Neural progenitor cell (in vitro differentiated cells): ENCODE data around the gene TRPM7. TPM values are rescaled to one million over a fixed set of nuclear protein-coding genes. Genes with fewer than 3 reads are reported as not detected.

Experiments
- DNase-seq: peaks from one replicate; pipeline ENCODE4 v3.0.0-alpha.2; 2016; ENCODE audit warnings: low spot score
- H2AFZ ChIP-seq: fragments of 200-600 bp; sonication (generic); replicated peaks from 2 replicates; pipeline ENCODE4 v1.6.1; 2016; ENCODE audit warnings: antibody characterized with exemption
- H3F3A ChIP-seq: fragments of 200-600 bp; sonication (generic); 2 replicates; pipeline ENCODE4 v1.6.1; 2016; ENCODE audit warnings: antibody characterized with exemption, low read depth
- H3K27ac ChIP-seq: fragments of 200-600 bp; sonication (generic); 2 replicates; pipeline ENCODE4 v1.5.1; 2016; ENCODE audit warnings: mild to moderate bottlenecking
- H3K27me3 ChIP-seq: fragments of 200-600 bp; sonication (generic); 2 replicates; pipeline ENCODE4 v1.6.1; 2016; ENCODE audit warnings: mild to moderate bottlenecking, moderate library complexity
- H3K36me3 ChIP-seq: fragments of 200-600 bp; sonication (generic); 2 replicates; pipeline ENCODE4 v1.5.1; 2016
- H3K4me1 ChIP-seq: fragments of 200-600 bp; sonication (generic); 2 replicates; pipeline ENCODE4 v1.6.1; 2016; ENCODE audit warnings: mixed run types
- H3K4me2 ChIP-seq: fragments of 200-600 bp; sonication (generic); 2 replicates; pipeline ENCODE4 v1.6.1; 2016
- H3K4me3 ChIP-seq: fragments of 200-600 bp; sonication (generic); 2 replicates; pipeline ENCODE4 v1.5.1; 2016
- H3K79me2 ChIP-seq: fragments of 200-600 bp; sonication (generic); 2 replicates; pipeline ENCODE4 v1.6.1; 2016; ENCODE audit warnings: low read depth
- H3K9ac ChIP-seq: fragments of 200-600 bp; sonication (generic); 2 replicates; pipeline ENCODE4 v1.6.1; 2016
- H3K9me3 ChIP-seq: fragments of 200-600 bp; sonication (generic); 2 replicates; pipeline ENCODE4 v1.5.1; 2016; ENCODE audit warnings: low read depth
- H4K20me1 ChIP-seq: fragments of 200-600 bp; sonication (generic); 2 replicates; pipeline ENCODE4 v1.6.1; 2016; ENCODE audit warnings: low read depth
- H3K27ac Mint-ChIP-seq: 3 replicates; pipeline ENCODE4 v1.8.0; 2021; ENCODE audit warnings: mixed read lengths
- H3K27me3 Mint-ChIP-seq: 2 replicates; pipeline ENCODE4 v1.8.0; 2022; ENCODE audit warnings: low read depth, mild to moderate bottlenecking, inconsistent platforms, moderate library complexity, mixed read lengths; ENCODE audit not compliant: insufficient read depth
- H3K36me3 Mint-ChIP-seq: 3 replicates; pipeline ENCODE4 v1.8.0; 2021; ENCODE audit warnings: mixed read lengths
- H3K4me1 Mint-ChIP-seq: 3 replicates; pipeline ENCODE4 v1.8.0; 2021; ENCODE audit warnings: mixed read lengths
- H3K4me3 Mint-ChIP-seq: 3 replicates; pipeline ENCODE4 v1.8.0; 2021; ENCODE audit warnings: mild to moderate bottlenecking, moderate library complexity, mixed read lengths
- H3K9me3 Mint-ChIP-seq: 3 replicates; pipeline ENCODE4 v1.8.0; 2020; ENCODE audit warnings: mixed read lengths
- EZH2 ChIP-seq: fragments of 200-600 bp; sonication (generic); IDR thresholded peaks from 2 replicates; pipeline ENCODE4 v1.6.1; 2017; ENCODE audit warnings: antibody characterized with exemption, mild to moderate bottlenecking, moderate library complexity
- EZH2phosphoT487 ChIP-seq: fragments of 200-600 bp; sonication (generic); IDR thresholded peaks from 2 replicates; pipeline ENCODE4 v1.6.1; 2017; ENCODE audit warnings: antibody characterized with exemption
- total RNA-seq: library from RNA; depleted of rRNA; stranded (reverse); fragments of >200 nt; gene quantifications from 2 replicates; pipeline ENCODE4 v1.2.3, GENCODE V29; 2015; ENCODE audit warnings: low replicate concordance
- TF ChIP-seq, protein P1 (sequence below): fragments of 200-600 bp; sonication (generic); IDR thresholded peaks from 2 replicates; pipeline ENCODE4 v1.5.1; 2017; ENCODE audit warnings: antibody characterized with exemption, mild to moderate bottlenecking

Gene TRPM7
- total RNA-seq, 1 donor from 2014 or later, result 62.3 TPM

DNA sequence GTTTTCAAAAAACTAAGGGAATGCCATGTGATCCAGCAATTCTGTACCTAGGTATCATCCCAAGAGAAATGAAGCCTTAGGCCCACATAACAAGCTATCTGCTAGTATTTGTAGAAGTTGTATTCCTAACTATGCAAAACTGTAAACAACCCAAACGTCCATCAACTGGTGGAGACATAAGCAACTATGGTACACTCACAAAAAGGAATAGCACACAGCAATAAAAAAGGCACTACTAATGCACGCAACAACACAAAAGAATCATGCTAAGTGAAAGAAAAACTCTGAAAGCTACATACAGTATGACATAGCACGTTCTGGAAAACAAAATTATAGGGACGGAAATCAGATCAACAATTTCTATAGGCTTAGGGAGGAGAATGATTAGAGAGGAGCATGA, 155.4 kb downstream of the TRPM7 start:
- Mint-ChIP-seq H3K4me1 (no peaks in the 10 kb centered on the region), H3K27me3 (no peaks in the 10 kb centered on the region), H3K4me3 (no peak overlapping the region), H3K27ac (no peak overlapping the region), H3K36me3 (no peaks in the 10 kb centered on the region), H3K9me3 (no peaks in the 10 kb centered on the region)
- Histone ChIP-seq H3K4me2 (no peak overlapping the region), H3K4me1 (no peaks in the 10 kb centered on the region), H3F3A (no peaks in the 10 kb centered on the region), H3K27ac (no peak overlapping the region), H2AFZ (no peak overlapping the region), H3K27me3 (no peaks in the 10 kb centered on the region), H3K4me3 (no peak overlapping the region), H3K79me2 (no peaks in the 10 kb centered on the region), H3K36me3 (no peaks in the 10 kb centered on the region), H3K9ac (no peak overlapping the region), H3K9me3 (no peaks in the 10 kb centered on the region), H4K20me1 (no peaks in the 10 kb centered on the region)
- DNase-seq, result no peak
- TF ChIP-seq EZH2phosphoT487, result no peak
- TF ChIP-seq EZH2, result no peak
- TF ChIP-seq, protein P1, sequence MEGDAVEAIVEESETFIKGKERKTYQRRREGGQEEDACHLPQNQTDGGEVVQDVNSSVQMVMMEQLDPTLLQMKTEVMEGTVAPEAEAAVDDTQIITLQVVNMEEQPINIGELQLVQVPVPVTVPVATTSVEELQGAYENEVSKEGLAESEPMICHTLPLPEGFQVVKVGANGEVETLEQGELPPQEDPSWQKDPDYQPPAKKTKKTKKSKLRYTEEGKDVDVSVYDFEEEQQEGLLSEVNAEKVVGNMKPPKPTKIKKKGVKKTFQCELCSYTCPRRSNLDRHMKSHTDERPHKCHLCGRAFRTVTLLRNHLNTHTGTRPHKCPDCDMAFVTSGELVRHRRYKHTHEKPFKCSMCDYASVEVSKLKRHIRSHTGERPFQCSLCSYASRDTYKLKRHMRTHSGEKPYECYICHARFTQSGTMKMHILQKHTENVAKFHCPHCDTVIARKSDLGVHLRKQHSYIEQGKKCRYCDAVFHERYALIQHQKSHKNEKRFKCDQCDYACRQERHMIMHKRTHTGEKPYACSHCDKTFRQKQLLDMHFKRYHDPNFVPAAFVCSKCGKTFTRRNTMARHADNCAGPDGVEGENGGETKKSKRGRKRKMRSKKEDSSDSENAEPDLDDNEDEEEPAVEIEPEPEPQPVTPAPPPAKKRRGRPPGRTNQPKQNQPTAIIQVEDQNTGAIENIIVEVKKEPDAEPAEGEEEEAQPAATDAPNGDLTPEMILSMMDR, result no peak

DNA sequence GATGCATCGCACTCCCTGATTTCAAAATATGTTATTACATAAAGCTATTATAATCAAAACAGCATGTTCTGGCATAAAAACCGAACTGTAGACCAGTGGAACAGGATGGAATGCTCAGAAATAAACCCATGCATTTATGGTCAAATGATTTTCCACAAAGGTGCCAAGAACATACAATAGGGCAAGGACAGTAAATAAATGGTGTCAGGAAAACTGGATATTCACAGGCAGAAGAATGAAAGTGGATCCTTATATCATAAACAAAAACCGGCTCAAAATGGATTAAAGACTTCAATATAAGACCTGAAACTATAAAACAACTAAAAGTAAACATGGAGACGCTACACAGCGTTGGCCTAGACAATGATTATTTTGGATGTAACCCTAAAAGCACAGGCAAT, 162.7 kb downstream of the TRPM7 start:
- Histone ChIP-seq H3K9ac (no peak overlapping the region), H3K4me2 (no peak overlapping the region), H3K4me3 (no peak overlapping the region), H3K79me2 (no peaks in the 10 kb centered on the region), H3K4me1 (no peaks in the 10 kb centered on the region), H3K27ac (no peak overlapping the region), H2AFZ (no peak overlapping the region), H3F3A (no peaks in the 10 kb centered on the region), H3K9me3 (no peaks in the 10 kb centered on the region), H4K20me1 (no peaks in the 10 kb centered on the region), H3K27me3 (no peaks in the 10 kb centered on the region), H3K36me3 (no peaks in the 10 kb centered on the region)
- Mint-ChIP-seq H3K9me3 (peaks cover 2% of the 10 kb centered on the region), H3K36me3 (no peaks in the 10 kb centered on the region), H3K27me3 (peaks cover 3% of the 10 kb centered on the region), H3K27ac (no peak overlapping the region), H3K4me1 (no peaks in the 10 kb centered on the region), H3K4me3 (no peak overlapping the region)
- no peak for TF ChIP-seq EZH2
- no peak for TF ChIP-seq EZH2phosphoT487
- TF ChIP-seq, protein P1, result no peak
- DNase-seq, result no peak

DNA sequence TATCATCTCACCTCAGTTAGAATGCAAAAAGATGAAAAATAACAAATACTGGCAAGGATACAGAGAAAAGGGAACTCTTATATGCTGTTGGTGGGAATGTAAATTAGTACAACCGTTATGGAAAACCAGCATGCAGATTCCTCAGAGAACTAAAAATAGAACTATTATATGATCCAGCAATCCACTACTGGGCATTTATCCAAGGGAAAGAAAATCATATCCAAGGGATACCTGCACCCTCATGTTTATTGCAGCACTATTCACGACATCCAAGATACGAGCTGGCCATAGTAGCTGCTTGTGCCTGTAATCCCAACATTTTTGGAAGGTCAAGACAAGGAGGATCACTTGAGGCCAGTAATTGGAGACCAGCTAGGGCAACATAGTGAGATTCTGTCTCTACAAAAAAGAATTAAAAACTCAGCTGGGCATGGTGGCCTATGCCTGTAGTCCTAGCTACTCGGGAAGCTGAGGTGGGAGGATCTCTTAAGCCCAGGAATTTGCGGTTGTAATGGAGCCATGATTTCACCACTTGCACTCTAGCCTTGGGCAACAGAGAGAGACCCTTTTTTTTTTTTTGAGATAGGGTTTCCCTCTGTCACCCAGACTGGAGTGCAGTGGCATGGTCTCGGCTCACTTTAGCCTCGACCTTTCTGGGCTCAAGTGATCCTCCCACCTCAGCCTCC, 166.7 kb downstream of the TRPM7 start:
- Mint-ChIP-seq H3K9me3 (peaks cover 12% of the 10 kb centered on the region), H3K4me3 (no peak overlapping the region), H3K27me3 (peaks cover 3% of the 10 kb centered on the region), H3K4me1 (no peaks in the 10 kb centered on the region), H3K36me3 (no peaks in the 10 kb centered on the region), H3K27ac (no peak overlapping the region)
- Histone ChIP-seq H3K4me1 (no peaks in the 10 kb centered on the region), H3K27ac (no peak overlapping the region), H3F3A (no peaks in the 10 kb centered on the region), H3K4me3 (no peak overlapping the region), H4K20me1 (no peaks in the 10 kb centered on the region), H3K4me2 (no peak overlapping the region), H3K36me3 (no peaks in the 10 kb centered on the region), H2AFZ (no peak overlapping the region), H3K9me3 (peaks cover 4% of the 10 kb centered on the region), H3K9ac (no peak overlapping the region), H3K79me2 (no peaks in the 10 kb centered on the region), H3K27me3 (no peaks in the 10 kb centered on the region)
- DNase-seq, result no peak
- TF ChIP-seq EZH2phosphoT487 (no peak), EZH2 (no peak)
- TF ChIP-seq, protein P1, result no peak
